Parathyroid adenoma (tissue), 2 donors: ENCODE data around the gene FAM161A.
"Not testable (repeated sequence)": the region's sequence is repeated elsewhere in the genome, so short reads cannot be mapped to it uniquely, and the experiment has no call there.

ENCODE experiments used
- H2AFZ ChIP-seq: fragments of 300-600 bp; sonication (generic); one replicate; pipeline ENCODE4 v1.7.0; 2017; ENCODE audit warnings: antibody characterized with exemption, mild to moderate bottlenecking
- H3K27ac ChIP-seq: fragments of 300-600 bp; sonication (generic); one replicate; pipeline ENCODE4 v1.7.0; 2017
- H3K27me3 ChIP-seq: fragments of 300-600 bp; sonication (generic); one replicate; pipeline ENCODE4 v1.7.0; 2017; ENCODE audit warnings: low read length; ENCODE audit not compliant: control insufficient read depth, insufficient read depth
- H3K36me3 ChIP-seq: fragments of 300-600 bp; sonication (generic); one replicate; pipeline ENCODE4 v1.7.0; 2017; ENCODE audit warnings: low read length; ENCODE audit not compliant: control insufficient read depth, insufficient read depth
- H3K4me1 ChIP-seq: fragments of 300-600 bp; sonication (generic); one replicate; pipeline ENCODE4 v1.7.0; 2017; ENCODE audit warnings: control low read depth
- H3K4me2 ChIP-seq: fragments of 300-600 bp; sonication (generic); one replicate; pipeline ENCODE4 v1.7.0; 2017; ENCODE audit warnings: low read length
- H3K4me3 ChIP-seq: fragments of 300-600 bp; sonication (generic); one replicate; pipeline ENCODE4 v1.7.0; 2017; ENCODE audit warnings: low read depth, low read length
- H3K79me2 ChIP-seq: fragments of 300-600 bp; sonication (generic); one replicate; pipeline ENCODE4 v1.7.0; 2017; ENCODE audit warnings: control low read depth
- H3K9ac ChIP-seq: fragments of 300-600 bp; sonication (generic); one replicate; pipeline ENCODE4 v1.7.0; 2017; ENCODE audit warnings: mild to moderate bottlenecking
- H3K9me3 ChIP-seq: fragments of 300-600 bp; sonication (generic); one replicate; pipeline ENCODE4 v1.7.0; 2017; ENCODE audit warnings: low read length; ENCODE audit not compliant: control insufficient read depth
- CTCF ChIP-seq: fragments of 300-600 bp; sonication (generic); IDR thresholded peaks from one replicate; pipeline ENCODE4 v1.7.0; 2017; ENCODE audit warnings: antibody characterized with exemption, mild to moderate bottlenecking
- donor health status: primary hyperparathyroidism.

The FAM161A gene

GRCh38 chr2:61816480-61817355 is 37.1 kb downstream of the FAM161A start:
- Histone ChIP-seq H3K4me1 (no peaks in the 10 kb centered on the region), H2AFZ (no peak overlapping the region), H3K36me3 (no peaks in the 10 kb centered on the region), H3K4me2 (no peak overlapping the region), H3K79me2 (no peaks in the 10 kb centered on the region), H3K9me3 (no peaks in the 10 kb centered on the region), H3K9ac (no peak overlapping the region), H3K27me3 (no peaks in the 10 kb centered on the region), H3K4me3 (no peak overlapping the region), H3K27ac (no peak overlapping the region)
- TF ChIP-seq CTCF, result no peak

DNA sequence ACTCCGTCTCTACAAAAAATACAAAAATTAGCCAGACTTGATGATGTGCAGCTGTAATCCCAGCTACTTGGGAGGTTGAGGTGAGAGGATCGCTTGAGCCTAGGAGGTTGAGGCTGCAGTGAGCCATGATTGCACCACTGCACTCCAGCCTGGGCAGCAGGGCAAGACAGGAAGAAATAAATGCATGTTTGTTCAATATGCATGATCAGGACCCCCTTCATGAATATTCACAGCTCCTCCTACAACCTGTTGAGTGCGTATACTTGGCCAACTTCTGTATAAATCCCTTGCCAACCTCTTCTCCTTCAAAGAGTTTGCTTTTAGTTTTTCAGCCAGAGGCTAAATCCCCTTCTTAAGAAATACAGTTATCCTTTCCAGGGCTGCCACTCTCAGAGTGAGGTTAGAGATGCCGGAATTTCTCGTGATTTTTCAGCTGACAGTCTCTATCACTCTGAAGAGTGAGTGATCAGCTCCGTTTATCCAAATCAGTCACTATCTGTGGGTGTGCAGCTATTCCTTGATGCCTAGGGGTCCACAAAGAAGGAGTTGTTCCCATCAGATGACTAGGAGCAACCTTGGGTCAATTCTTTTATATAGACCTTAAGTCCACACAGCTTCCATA is 39.2 kb downstream of the FAM161A start:
- H3K4me2 ChIP-seq, result no peak overlapping the region
- H3K79me2 ChIP-seq, result no peaks in the 10 kb centered on the region
- no peaks in the 10 kb centered on the region for H3K27me3 ChIP-seq
- no peak overlapping the region for H2AFZ ChIP-seq
- TF ChIP-seq CTCF, result no peak
- no peak overlapping the region for H3K4me3 ChIP-seq
- no peaks in the 10 kb centered on the region for H3K4me1 ChIP-seq
- H3K9me3 ChIP-seq, result no peaks in the 10 kb centered on the region
- no peaks in the 10 kb centered on the region for H3K36me3 ChIP-seq
- H3K9ac ChIP-seq, result no peak overlapping the region
- no peak overlapping the region for H3K27ac ChIP-seq

GRCh38 chr2:61813314-61813713 is 40.5 kb downstream of the FAM161A start:
- not testable (repeated sequence) for H3K4me1 ChIP-seq, H3K4me2 ChIP-seq, H3K9ac ChIP-seq, H3K27ac ChIP-seq, H3K4me3 ChIP-seq, H2AFZ ChIP-seq, H3K36me3 ChIP-seq, H3K79me2 ChIP-seq, H3K27me3 ChIP-seq, H3K9me3 ChIP-seq

DNA sequence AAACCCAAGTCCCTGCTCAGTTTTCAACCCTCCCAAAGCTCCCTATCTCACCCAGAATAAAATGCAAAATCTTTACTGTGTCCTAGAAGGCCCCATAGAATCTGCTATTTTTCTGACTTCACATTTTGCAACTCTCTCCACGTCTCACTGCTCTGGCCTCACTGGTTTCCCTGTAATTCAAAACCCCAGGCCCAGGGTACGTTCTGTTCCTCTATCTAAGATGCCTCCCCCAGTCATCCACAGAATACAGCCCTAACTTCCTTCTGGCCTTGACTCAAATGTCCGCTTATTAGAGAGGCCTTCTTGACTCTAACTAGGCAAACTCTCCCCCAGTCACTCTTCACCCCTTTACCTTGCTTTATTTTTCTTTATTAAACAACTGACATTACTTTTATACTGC is 42.0 kb downstream of the FAM161A start:
- Histone ChIP-seq H3K36me3 (no peaks in the 10 kb centered on the region), H3K9ac (no peak overlapping the region), H3K4me1 (no peaks in the 10 kb centered on the region), H3K9me3 (no peaks in the 10 kb centered on the region), H3K27me3 (no peaks in the 10 kb centered on the region), H3K4me2 (no peak overlapping the region), H2AFZ (no peak overlapping the region), H3K4me3 (no peak overlapping the region), H3K79me2 (no peaks in the 10 kb centered on the region), H3K27ac (no peak overlapping the region)
- TF ChIP-seq CTCF, result no peak

GRCh38 chr2:61810203-61810602 is 43.7 kb downstream of the FAM161A start:
- not testable (repeated sequence) for H3K79me2 ChIP-seq, H3K9me3 ChIP-seq, H3K27ac ChIP-seq, H3K9ac ChIP-seq, H3K4me2 ChIP-seq, H2AFZ ChIP-seq, H3K4me1 ChIP-seq, H3K27me3 ChIP-seq, H3K36me3 ChIP-seq, H3K4me3 ChIP-seq

GRCh38 chr2:61808693-61809092 is 45.2 kb downstream of the FAM161A start:
- H3K36me3 ChIP-seq, H3K9me3 ChIP-seq, H3K79me2 ChIP-seq, H3K4me3 ChIP-seq, H2AFZ ChIP-seq, H3K27me3 ChIP-seq, H3K9ac ChIP-seq, H3K27ac ChIP-seq, H3K4me1 ChIP-seq, H3K4me2 ChIP-seq: not testable (repeated sequence)
